GM10248 (cell line): ENCODE data around the gene PLEKHA7.
"Not testable (repeated sequence)": the region's sequence is repeated elsewhere in the genome, so short reads cannot be mapped to it uniquely, and the experiment has no call there.

Experiments
- CTCF ChIA-PET: fragments of 300-600 bp; sonication (Branson Sonifier 250); formaldehyde crosslinking; extraction: SDS; loops from one replicate; lab custom pipeline; 2021; ENCODE audit warnings: antibody characterized with exemption; lab: Yijun Ruan, JAX
- POLR2A ChIA-PET: fragments of 350-650 bp; sonication (Branson Sonifier 250); formaldehyde crosslinking; extraction: SDS; loops from one replicate; lab custom pipeline; 2020; ENCODE audit warnings: antibody characterized with exemption; lab: Yijun Ruan, JAX
- DNase-seq: peaks from one replicate; pipeline ENCODE4 v3.0.0; 2012; ENCODE audit errors: extremely low spot score
- CTCF ChIP-seq: IDR thresholded peaks from 2 replicates; pipeline ENCODE4 v1.5.1; 2012; ENCODE audit warnings: mild to moderate bottlenecking, low read depth; ENCODE audit errors: extremely low read depth, missing control alignments, control extremely low read depth

The PLEKHA7 gene

GRCh38 chr11:16891964-16892363, 122.2 kb downstream of the PLEKHA7 start:
- ChIA-PET CTCF (interaction anchor here (1.0 to 4.6 kb wide), 3 partner anchors 9 to 17 kb away, joined by 3 to 18 read pairs (median 5); no protein-coding TSS in a partner anchor), POLR2A (no interaction called here)
- TF ChIP-seq CTCF = no peak
- DNase-seq = no peak

- ChIA-PET CTCF (interaction anchor here (1.1 to 4.6 kb wide), 5 partner anchors 10 to 26 kb away, joined by 3 to 18 read pairs (median 4); no protein-coding TSS in a partner anchor), POLR2A (no interaction called here)
- no peak for DNase-seq
- no peak for TF ChIP-seq CTCF
These were observed 123.0 kb downstream of the PLEKHA7 start for GRCh38 chr11:16891165-16891564.

- TF ChIP-seq CTCF = no peak
- ChIA-PET POLR2A (no interaction called here), CTCF (interaction anchor here (1.2 to 4.6 kb wide), 4 partner anchors 11 to 22 kb away, joined by 3 to 18 read pairs (median 4); no protein-coding TSS in a partner anchor)
- DNase-seq = no peak
These were observed 123.8 kb downstream of the PLEKHA7 start for GRCh38 chr11:16890442-16890841.

GRCh38 chr11:16889905-16890304, 124.3 kb downstream of the PLEKHA7 start:
- ChIA-PET POLR2A (no interaction called here), CTCF (interaction anchor here (1.4 to 4.6 kb wide), 3 partner anchors 11 to 19 kb away, joined by 3 to 18 read pairs (median 4); no protein-coding TSS in a partner anchor)
- no peak for TF ChIP-seq CTCF
- no peak for DNase-seq

GRCh38 chr11:16889010-16889409, 125.2 kb downstream of the PLEKHA7 start:
- POLR2A ChIA-PET, DNase-seq: not testable (repeated sequence)
- CTCF ChIA-PET = interaction anchor here (4.6 kb wide), 1 partner anchor 12 kb away, joined by 18 read pairs; no protein-coding TSS in a partner anchor

- POLR2A ChIA-PET, CTCF ChIA-PET, DNase-seq: not testable (repeated sequence)
These were observed 126.3 kb downstream of the PLEKHA7 start for GRCh38 chr11:16887887-16888286.

GRCh38 chr11:16883174-16883573, 131.0 kb downstream of the PLEKHA7 start:
- no peak for TF ChIP-seq CTCF
- DNase-seq = no peak
- CTCF ChIA-PET = interaction anchor here (1.2 to 2.2 kb wide), 6 partner anchors 11 to 98 kb away, joined by 3 to 9 read pairs (median 4); no protein-coding TSS in a partner anchor
- POLR2A ChIA-PET = interaction anchor here (1.0 kb wide), 1 partner anchor 19 kb away, joined by 3 read pairs; no protein-coding TSS in a partner anchor
